ENCODE data around the gene CTLA4.
A peak's percentile ranks its signal among the peaks of the same experiment; 100 is the strongest.
"Not testable (repeated sequence)": the region's sequence is repeated elsewhere in the genome, so short reads cannot be mapped to it uniquely, and the experiment has no call there.

Gene CTLA4

DNA sequence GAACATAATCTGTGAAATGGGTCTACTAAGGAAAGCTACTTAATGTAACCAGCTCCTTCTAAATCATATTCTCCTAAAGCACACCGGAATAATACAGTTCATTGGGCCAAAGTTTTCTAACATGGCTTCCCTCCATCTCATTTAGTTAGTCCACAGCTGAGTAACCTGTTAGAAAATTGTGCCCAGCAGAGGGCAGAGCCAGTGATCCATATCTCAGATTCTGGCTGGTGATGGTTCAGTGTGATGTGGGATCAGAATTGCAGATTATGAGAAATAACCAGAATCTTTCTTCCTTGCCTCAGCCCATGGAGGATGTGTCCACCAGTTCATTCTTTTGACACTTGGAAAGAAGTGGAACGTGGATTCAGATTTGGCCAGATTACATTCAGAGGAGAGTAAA is 9.4 kb upstream of the CTLA4 start:
- DNase-seq (ENCODE audit: low read depth), result no peak

DNA sequence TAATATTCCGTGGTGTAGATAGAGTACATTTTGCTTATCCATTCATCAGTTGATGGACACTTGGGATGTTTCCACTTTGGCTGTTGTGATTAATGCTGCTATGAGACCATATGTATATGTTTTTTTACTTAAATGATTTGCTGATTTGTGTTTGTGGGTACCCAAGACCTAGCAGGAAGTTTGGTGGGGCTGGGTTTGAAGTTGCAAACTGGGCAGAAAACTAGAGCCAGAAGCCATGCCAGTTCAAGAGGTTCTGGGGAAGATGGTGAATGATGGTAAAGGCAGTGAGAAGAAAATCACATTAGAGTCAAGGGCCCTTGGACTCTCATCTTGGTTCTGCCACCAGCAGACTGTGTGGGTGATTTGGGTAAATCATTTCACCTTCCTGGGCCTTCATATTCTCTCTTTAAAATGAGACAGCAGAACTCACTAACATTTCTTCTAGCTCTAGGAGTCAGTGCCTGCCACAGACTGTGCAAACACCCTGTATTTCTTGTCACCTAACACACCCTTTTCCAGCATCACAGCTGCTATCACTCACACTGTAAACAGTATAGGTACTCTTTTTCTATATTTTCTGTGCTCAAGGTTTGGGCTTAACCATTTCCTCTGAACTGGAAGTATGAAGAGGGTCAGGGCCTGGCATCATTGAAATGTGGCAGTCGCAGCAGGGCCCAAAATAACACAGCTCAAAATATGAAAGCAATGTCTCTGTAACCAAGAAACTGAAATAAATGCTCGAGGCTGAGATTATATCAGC is 8.4 kb upstream of the CTLA4 start:
- DNase-seq (ENCODE audit: low read depth), result no peak

DNA sequence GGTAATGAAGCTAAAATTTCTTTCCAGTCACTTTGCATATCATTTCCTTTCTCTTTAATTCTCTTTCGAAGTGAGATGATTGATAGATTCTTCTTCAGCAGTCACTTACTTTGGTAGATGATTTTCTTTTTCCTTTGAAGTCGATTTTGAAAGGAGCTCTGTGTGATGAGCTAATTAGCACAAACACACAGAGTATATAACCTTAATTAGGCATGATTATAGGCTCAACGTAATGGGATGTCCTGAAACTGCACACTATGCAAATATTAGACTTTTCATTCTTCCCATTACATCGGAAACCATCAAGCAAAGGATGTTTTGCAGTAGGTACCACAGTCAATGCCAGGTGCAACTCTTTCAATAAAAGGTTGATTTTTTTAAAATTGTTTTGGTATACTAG is 6.4 kb upstream of the CTLA4 start:
- no peak for DNase-seq (ENCODE audit: low read depth)

DNA sequence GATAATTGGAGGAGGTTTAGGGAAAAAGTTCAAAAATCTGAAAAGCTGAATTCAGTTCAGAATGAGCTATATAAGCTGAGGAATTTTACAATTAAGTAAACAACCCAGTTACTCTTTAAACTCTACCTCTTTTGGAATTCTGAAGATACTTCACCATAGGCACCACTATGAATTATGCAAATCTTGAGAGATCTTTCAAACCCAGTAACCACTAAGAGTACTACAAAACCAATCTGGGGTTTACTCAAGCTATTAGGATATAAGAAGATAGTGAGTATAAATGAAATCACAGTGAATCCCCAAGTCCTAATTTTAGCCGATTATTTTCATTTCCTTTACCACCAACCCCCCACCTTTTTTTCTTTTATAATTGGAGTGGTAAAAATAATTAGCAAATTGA is 6.0 kb upstream of the CTLA4 start:
- DNase-seq (ENCODE audit: low read depth), result no peak

DNA sequence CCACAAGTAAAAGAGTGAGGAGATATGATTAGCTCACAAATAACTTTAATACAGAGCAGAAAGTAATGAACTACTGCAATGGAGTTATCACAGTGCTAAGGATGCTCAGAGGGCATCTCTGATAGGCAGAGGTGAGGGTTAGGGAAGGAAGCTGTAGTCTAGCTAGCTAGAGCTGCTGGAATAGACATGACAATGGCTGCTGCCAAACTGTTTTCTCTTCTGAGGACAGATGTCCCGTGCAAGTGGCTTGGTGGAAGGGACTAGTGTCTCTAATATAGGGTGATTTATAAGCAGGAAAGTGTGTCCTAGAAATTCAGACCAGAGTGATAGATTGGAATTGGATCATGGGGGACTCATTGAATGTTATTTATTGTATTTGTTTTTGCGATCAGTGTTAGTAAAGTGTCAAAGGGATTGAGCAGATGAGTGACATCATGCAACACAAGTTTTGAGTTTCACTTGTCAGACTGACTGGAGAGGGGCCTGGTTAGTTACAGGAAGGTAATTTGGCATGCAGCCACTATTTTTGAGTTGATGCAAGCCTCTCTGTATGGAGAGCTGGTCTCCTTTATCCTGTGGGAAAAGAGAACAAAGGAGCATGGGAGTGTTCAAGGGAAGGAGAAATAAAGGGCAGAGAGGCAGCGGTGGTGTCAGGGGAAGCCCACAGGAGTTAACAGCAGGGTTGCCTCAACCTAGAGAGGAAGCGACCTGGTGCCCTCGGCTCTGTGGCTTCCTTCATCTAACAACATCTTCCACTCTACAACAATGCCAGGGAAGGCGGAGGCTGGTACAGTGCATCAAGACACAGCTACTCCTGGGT is 1.9 kb downstream of the CTLA4 start:
- DNase-seq (ENCODE audit: low read depth), result peak; percentile 11

DNA sequence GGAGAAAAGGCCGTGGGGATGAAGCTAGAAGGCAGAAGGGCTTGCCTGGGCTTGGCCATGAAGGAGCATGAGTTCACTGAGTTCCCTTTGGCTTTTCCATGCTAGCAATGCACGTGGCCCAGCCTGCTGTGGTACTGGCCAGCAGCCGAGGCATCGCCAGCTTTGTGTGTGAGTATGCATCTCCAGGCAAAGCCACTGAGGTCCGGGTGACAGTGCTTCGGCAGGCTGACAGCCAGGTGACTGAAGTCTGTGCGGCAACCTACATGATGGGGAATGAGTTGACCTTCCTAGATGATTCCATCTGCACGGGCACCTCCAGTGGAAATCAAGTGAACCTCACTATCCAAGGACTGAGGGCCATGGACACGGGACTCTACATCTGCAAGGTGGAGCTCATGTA is 2.9 kb downstream of the CTLA4 start:
- DNase-seq (ENCODE audit: low read depth), result no peak

DNA sequence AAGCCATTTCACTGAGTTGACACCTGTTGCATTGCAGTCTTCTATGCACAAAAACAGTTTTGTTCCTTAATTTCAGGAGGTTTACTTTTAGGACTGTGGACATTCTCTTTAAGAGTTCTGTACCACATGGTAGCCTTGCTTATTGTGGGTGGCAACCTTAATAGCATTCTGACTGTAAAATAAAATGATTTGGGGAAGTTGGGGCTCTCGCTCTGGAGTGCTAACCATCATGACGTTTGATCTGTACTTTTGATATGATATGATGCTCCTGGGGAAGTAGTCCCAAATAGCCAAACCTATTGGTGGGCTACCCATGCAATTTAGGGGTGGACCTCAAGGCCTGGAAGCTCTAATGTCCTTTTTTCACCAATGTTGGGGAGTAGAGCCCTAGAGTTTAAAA is 3.4 kb downstream of the CTLA4 start:
- DNase-seq (ENCODE audit: low read depth), result no peak

DNA sequence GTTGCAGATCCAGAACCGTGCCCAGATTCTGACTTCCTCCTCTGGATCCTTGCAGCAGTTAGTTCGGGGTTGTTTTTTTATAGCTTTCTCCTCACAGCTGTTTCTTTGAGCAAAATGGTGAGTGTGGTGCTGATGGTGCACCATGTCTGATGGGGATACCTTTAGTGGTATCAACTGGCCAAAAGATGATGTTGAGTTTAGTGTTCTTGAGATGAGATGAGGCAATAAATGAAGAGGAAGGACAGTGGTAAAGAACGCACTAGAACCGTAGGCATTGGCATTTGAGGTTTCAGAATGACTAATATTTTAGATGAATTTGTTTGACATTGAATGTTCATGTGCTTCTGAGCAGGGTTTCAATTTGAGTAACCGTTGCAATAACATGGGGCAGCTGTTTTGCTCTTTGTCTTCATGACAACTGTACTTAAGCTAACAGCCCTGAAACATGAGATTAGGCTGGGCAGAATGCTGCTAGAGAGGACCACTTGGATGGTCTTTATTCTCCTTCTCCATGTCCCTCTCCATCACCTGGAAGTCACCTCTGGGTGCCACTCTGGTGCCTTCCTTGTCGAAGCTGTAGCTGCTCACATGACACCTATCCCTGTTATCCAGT is 3.9 kb downstream of the CTLA4 start:
- no peak for DNase-seq (ENCODE audit: low read depth)

DNA sequence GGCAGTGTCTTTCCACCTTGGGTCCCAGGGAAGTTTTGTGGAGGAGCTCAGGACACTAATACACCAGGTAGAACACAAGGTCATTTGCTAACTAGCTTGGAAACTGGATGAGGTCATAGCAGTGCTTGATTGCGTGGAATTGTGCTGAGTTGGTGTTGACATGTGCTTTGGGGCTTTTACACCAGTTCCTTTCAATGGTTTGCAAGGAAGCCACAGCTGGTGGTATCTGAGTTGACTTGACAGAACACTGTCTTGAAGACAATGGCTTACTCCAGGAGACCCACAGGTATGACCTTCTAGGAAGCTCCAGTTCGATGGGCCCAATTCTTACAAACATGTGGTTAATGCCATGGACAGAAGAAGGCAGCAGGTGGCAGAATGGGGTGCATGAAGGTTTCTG is 5.9 kb downstream of the CTLA4 start:
- DNase-seq (ENCODE audit: low read depth), result no peak

DNA sequence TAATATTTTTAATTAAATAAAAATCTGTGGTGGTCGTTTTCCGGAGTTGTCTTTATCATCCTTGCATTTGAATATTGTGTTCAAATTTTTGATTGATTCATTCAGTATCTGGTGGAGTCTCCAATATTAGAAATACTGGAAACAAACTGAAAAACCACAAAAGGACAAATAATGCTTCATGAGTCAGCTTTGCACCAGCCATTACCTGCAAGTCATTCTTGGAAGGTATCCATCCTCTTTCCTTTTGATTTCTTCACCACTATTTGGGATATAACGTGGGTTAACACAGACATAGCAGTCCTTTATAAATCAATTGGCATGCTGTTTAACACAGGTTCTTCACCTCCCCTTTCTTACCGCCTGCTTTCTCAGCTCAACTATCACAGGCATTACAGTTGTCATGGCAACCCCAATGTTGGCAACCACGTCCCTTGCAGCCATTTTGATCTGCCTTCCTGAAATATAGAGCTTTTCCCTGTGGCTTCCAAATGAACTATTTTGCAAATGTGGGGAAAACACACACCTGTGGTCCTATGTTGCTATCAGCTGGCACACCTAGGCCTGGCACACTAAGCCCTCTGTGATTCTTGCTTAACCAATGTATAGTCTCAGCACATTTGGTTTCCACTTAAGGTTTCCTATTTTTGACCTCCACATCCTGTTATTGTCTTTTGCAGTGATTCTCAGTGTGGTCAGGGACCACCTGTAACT is 6.5 kb downstream of the CTLA4 start:
- no peak for DNase-seq (ENCODE audit: low read depth)

DNA sequence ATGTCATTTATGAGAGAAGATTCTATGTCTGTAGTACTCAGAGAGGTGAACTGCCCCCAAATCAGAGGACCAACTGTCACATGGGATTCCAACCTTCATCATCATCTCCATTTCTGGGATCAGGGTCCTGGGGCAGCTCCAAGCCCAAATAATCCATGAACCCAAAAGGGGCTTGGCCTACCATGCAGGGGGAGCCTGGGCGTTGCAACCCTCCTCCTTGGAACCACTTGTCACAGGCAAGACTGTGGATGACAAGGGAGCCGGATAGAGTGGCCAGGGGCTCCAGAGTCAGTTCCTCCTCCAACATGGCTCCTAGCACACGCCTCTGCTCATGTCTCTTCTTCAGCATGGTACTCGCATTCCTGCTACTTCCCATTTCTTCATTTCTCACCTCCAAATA is 7.9 kb downstream of the CTLA4 start:
- DNase-seq (ENCODE audit: low read depth), result no peak

DNA sequence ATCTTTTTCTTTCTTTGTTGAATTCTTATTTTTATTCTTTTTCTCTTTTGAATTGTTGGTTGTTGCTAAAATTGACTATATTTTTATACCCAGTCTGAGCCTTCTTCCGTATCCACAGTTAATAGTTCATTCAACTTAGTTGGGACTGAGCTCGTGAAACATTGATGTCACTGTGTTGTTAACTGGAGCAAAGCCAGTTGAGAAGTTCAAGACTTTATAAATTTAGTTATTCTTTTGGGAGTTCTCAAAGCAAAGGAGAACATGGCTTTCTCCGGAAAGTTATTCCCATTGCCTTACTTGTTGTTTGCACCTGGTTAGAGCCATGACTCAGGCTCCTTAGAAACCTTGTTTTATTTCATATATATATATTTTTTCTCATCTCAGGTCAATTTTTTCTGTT is 8.8 kb downstream of the CTLA4 start:
- DNase-seq (ENCODE audit: low read depth), result no peak

DNA sequence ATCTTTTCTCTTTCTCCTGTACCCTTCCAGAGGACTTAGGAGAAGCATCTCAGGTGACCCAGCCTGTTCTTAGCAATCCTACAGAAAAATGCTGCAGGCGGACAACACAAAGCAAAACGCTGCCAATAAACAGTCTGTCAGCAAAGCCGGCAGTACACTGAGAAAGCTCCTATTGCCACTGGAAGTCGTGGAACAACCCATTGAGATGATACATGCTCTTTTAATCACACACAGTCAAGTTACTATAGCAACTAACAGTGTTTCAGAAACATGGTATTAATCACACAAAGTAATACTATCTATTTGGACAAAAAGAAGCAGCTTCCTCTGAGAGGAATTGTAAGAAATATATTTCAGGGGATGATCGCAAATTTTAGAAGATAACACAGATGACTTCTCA is 10.5 kb downstream of the CTLA4 start:
- DNase-seq (ENCODE audit: low read depth), result no peak

DNA sequence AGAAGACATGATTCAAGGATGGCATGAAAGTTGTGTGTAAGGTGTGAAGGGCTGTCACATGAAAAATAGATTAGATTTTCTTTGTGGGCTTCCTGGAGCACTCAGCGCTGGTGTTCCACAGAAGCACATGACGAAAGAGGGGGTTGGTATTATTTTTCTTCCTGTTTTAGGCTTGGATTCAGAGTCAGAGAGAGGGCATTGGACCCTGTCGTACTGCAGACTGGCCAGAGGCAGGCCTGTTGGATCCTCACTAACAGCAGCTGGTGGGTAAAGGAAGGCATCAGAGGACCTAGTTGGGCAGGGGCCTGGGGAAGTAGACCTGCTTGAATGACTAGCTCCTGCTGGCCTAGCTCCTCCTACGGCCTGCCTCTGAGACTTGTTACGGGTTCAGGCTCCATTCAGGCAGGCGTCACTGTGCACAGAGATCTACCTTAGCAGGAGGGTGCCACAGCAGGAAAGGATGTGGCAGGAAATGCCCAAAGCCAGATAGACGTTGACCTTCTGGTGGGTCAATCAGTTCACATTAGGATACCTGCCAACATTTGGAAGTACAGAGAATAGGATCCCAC is 13.1 kb downstream of the CTLA4 start:
- DNase-seq (ENCODE audit: low read depth), result no peak

DNA sequence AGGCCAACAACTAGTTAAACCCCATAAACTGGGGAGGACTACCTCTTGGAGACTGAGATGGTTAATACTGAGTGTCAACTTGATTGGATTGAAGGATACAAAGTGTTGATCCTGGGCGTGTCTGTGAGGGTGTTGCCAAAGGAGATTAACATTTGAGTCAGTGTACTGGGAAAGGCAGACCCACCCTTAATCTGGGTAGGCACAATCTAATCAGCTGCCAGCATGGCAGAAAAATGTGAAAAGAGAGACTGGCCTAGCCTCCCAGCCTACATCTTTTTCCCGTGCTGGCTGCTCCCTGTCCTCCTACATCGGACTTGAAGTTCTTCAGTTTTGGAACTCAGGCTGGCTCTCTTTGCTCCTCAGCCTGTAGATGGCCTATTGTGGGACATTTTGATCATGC is 13.6 kb downstream of the CTLA4 start:
- not testable (repeated sequence) for DNase-seq (ENCODE audit: low read depth)

DNA sequence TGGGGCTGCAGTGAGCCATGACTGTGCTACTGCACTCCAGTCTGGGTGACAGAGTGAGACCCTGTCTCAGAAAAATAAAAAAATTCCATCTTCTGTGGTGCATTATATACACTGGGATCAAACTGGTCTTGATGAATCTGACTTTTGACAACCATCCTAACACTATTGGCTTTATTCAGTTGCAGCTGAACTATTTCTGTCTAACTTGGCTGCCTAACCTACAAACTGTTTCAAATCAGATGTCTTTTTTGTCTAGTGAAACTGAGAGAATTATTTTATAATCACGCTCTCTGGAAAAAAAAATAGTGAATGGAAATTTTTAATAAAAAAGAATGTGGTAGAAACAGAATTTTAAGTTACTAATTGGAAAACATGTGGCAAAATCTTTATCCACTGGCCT is 15.0 kb downstream of the CTLA4 start:
- no peak for DNase-seq (ENCODE audit: low read depth)

DNA sequence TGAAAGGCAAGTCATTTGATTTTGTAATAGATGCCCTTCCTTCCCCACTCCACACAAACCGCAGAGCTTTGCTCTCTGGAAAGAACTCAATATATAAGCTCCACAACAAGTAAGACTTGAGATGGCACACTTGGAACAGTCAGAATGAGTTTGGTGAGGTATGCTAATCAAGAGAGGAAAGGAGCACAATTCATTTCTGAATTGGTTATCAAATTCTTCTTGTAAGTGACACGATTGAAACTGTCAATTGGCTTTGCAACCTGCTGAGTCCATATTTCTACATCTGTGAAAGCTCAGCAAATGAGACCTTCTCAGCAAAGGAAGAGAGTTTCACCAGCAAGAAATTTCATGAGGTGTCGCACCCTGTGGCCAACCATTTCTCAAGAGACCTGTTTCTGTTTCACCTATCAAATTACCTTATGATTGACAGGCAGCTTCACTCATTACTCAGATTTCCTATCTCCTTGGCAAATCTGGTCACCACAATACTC is 19.1 kb downstream of the CTLA4 start:
- no peak for DNase-seq (ENCODE audit: low read depth)

DNA sequence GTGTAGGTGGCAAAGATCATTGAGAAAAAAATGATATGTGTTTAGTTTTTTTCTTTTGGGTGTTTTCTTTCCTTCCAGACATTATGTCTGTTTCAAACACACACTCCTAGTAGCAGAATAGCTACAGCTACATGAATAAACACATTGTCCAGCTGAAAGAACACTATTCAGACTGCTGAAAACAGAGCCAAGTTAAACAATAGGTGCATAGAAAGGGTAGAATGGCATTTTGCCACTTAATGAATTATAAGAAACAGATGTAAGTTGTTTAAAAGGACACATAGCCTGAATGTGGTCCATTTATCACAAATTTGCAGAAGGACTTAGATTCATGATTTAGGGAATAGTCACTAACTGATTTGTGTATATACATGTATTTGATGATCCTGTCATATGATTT is 20.1 kb downstream of the CTLA4 start:
- no peak for DNase-seq (ENCODE audit: low read depth)

DNA sequence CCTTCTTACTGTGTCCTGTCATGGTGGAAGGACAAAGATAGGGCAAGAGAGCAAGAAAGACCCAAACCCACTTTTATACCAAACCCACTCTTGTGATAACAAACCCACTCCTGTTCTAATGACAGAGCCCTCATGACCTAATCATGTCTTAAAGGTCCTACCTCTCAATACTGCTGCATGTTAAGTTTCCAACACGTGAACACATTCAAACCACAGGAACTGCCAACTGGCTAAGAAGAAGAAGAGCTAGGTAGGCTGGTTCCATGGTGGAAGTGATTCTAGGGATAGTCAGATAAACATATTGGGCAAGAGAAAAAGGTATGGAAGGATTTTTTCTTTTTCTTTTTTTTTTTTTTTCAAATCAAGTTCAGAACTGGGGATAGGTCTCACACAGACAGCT is 22.0 kb downstream of the CTLA4 start:
- DNase-seq (ENCODE audit: low read depth), result no peak

DNA sequence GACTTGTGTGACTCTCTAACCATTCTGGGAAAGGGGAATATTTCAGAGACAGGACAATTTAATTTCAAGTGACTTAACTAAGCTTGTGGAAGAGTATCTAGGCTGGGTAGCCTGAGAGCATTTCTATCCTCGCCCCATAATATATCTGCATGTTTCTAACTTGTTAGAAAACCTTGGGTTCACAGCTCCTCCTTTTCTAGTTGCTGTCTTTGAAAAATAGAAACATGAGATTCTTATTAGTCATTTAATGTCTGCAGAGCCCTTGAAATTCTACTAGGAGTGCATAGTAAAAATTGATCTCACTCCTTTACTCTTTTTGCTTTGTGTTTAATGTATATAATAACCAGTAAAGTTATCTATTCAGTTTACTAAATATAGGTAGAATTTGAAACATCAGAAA is 22.4 kb downstream of the CTLA4 start:
- DNase-seq (ENCODE audit: low read depth), result no peak

DNA sequence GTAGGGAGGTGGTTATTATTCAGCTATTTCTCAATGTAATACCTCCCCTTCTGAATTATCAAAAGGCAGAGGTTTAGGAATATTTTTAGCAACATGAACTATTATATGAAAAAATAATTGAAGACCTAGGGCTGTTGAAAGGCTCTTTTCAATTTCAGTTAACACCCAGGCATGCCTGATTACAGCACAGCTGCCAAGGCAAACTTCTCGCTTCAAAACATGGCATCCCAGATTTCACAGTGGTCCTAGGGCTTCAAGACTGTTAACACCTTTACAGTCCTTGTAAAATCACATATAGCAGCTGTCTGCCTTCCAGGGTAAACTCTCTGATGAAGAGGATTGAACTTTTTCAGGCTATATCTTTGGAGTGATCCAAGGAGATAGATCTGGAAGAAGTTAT is 23.2 kb downstream of the CTLA4 start:
- no peak for DNase-seq (ENCODE audit: low read depth)

DNA sequence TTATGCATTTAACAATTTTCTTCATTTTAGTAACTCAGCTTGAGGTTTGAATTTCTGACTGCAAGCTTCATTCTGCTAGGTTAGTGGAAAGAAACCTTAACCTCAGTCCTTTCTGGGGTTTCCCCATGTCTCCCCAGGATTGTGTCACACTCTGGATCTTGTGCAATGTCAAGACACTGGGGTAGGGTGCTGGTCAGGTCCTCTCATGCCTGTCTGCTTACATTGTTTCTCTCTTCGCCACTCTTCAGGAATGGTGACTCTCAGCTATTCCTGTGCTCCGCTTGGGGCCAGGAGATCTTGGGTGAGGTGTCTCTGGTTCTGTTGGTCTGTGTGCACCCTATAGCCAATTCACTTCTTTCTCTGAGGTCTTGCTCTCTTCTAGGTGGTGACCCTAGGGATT is 23.9 kb downstream of the CTLA4 start:
- no peak for DNase-seq (ENCODE audit: low read depth)
